GM12891 (cell line): Measurements from ENCODE around the gene S1PR1.

Experiments used
- POLR2A ChIP-seq: IDR thresholded peaks from 2 replicates; pipeline ENCODE4 v1.6.1; 2011; ENCODE audit warnings: low read depth, low read length, control low read depth
- TAF1 ChIP-seq: IDR thresholded peaks from 2 replicates; pipeline ENCODE4 v1.6.1; 2011; ENCODE audit warnings: low read depth, low read length, control low read depth

- no peak for TF ChIP-seq POLR2A
- no peak for TF ChIP-seq TAF1
Measured at GRCh38 chr1:101191049-101191448, 45.8 kb upstream of the S1PR1 start.
